Measurements from ENCODE around the gene DUSP22.

DNA sequence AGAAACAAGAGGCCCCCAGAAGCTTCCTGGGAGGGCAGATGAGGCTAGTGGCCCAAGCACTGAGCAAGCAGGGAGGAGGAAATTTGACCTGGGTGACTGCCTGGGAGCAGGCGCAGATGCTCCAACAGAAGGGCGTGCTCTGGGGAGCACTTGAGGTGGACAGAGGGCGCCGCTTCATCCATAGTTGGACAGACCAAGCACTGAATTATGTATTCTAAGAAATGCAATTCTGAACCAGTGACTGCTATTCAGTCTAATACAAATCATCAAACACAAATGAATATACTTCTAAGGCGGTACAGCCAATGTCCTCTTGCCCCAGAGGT is 70.6 kb downstream of the DUSP22 start:
- TF ChIP-seq, protein P1, sequence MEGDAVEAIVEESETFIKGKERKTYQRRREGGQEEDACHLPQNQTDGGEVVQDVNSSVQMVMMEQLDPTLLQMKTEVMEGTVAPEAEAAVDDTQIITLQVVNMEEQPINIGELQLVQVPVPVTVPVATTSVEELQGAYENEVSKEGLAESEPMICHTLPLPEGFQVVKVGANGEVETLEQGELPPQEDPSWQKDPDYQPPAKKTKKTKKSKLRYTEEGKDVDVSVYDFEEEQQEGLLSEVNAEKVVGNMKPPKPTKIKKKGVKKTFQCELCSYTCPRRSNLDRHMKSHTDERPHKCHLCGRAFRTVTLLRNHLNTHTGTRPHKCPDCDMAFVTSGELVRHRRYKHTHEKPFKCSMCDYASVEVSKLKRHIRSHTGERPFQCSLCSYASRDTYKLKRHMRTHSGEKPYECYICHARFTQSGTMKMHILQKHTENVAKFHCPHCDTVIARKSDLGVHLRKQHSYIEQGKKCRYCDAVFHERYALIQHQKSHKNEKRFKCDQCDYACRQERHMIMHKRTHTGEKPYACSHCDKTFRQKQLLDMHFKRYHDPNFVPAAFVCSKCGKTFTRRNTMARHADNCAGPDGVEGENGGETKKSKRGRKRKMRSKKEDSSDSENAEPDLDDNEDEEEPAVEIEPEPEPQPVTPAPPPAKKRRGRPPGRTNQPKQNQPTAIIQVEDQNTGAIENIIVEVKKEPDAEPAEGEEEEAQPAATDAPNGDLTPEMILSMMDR (conservative IDR thresholded peaks at IDR 0.05), result no peak
- TF ChIP-seq ZFX (IDR thresholded peaks at IDR 0.05), result no peak
